ENCODE measurements around the gene CCDC69. TPM values are rescaled to one million over a fixed set of nuclear protein-coding genes. Genes with fewer than 3 reads are reported as not detected.

The CCDC69 gene
- total and polyA plus RNA-seq, 10 of the 15 experiments (the other 5 are each of a cell fraction or from before 2014, with no cell fraction given) = 13.5 to 106 (median 70.1) TPM

DNA sequence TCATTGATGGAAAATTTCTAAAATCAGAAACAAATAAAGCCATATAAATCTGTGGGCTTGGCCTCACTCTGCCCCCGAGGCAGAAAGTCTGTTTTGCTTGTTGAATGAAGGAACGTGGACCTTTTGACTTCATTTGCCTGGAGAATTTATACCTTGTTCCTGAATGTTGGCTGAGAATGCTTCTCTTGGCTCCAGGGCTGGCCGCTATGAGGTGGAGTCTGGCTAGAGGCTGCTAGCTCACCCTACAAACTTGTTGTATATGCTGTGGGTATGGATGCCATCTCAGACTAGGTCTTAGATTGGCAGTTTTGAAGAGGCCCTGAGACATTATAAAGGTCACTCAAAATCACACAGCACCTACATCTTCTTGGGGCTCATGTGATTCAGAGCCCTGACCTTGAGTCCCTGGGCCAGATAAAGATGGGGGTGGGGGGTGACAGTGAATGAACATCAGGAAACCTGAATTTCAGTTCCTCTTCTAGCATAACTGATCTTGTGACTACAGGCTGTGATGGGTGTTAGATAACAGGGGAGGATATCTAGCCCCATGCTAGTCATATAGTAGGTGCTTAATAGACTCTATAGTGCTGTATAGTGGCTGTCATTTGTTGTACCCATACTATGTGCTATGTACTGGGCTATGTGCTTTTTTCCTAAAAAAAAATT lies 31.9 kb upstream of the CCDC69 start (continued):
- TF ChIP-seq, protein P1, sequence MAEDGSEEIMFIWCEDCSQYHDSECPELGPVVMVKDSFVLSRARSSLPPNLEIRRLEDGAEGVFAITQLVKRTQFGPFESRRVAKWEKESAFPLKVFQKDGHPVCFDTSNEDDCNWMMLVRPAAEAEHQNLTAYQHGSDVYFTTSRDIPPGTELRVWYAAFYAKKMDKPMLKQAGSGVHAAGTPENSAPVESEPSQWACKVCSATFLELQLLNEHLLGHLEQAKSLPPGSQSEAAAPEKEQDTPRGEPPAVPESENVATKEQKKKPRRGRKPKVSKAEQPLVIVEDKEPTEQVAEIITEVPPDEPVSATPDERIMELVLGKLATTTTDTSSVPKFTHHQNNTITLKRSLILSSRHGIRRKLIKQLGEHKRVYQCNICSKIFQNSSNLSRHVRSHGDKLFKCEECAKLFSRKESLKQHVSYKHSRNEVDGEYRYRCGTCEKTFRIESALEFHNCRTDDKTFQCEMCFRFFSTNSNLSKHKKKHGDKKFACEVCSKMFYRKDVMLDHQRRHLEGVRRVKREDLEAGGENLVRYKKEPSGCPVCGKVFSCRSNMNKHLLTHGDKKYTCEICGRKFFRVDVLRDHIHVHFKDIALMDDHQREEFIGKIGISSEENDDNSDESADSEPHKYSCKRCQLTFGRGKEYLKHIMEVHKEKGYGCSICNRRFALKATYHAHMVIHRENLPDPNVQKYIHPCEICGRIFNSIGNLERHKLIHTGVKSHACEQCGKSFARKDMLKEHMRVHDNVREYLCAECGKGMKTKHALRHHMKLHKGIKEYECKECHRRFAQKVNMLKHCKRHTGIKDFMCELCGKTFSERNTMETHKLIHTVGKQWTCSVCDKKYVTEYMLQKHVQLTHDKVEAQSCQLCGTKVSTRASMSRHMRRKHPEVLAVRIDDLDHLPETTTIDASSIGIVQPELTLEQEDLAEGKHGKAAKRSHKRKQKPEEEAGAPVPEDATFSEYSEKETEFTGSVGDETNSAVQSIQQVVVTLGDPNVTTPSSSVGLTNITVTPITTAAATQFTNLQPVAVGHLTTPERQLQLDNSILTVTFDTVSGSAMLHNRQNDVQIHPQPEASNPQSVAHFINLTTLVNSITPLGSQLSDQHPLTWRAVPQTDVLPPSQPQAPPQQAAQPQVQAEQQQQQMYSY (CRISPR knock-in tag; IDR thresholded peaks at IDR 0.05) = no peak
- TF ChIP-seq ZNF384 (IDR thresholded peaks at IDR 0.05; ENCODE audit: borderline replicate concordance, low read depth, low read length) (no peak), BCL11A (IDR thresholded peaks at IDR 0.05; ENCODE audit: low read depth, low read length) (peak; percentile 33; the same call in 1 of the 2 replicates), NR2F1 (conservative IDR thresholded peaks at IDR 0.05) (peak; percentile 96), WRNIP1 (IDR thresholded peaks at IDR 0.05; ENCODE audit: borderline replicate concordance, low read depth, low read length) (no peak), MEF2B (IDR thresholded peaks at IDR 0.05; ENCODE audit: partially characterized antibody, poor library complexity, severe bottlenecking) (peak; percentile 41), ZZZ3 (IDR thresholded peaks at IDR 0.05; ENCODE audit: control insufficient read depth, insufficient read length, low read depth) (no peak), ZNF24 (IDR thresholded peaks at IDR 0.05) (0 out of 2 replicates have a peak, but pooled peaks have one; percentile 35)

All from GM12878 (cell line).